ENCODE data around the gene TSTD1. TPM values are rescaled to one million over a fixed set of nuclear protein-coding genes. Genes with fewer than 3 reads are reported as not detected.

TSTD1 gene
- total RNA-seq, 3 donors from 2014 or later, result 48.9 to 105 (median 80.1) TPM

DNA sequence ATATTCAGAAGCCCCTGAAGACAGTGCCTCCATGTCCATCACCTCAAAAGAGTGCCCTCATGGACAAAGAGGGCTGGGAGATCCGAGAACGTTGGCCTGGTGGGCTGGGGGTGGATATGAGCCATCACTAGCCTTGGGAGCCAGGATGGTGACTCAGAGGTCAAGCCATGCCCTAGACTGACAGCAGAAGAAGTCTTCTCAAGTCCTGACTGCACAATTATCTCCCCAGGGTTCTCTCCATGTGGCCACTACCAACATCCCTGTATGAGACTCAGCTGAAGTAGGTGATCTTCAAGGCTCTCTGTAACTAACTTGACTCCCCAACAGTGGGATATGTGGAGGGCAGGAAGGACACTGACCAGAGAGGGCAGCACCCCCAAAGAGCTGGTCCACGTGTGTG, 14.1 kb upstream of the TSTD1 start:
- ATAC-seq (no peak), DNase-seq (no peak)
- TF ChIP-seq, protein P1, sequence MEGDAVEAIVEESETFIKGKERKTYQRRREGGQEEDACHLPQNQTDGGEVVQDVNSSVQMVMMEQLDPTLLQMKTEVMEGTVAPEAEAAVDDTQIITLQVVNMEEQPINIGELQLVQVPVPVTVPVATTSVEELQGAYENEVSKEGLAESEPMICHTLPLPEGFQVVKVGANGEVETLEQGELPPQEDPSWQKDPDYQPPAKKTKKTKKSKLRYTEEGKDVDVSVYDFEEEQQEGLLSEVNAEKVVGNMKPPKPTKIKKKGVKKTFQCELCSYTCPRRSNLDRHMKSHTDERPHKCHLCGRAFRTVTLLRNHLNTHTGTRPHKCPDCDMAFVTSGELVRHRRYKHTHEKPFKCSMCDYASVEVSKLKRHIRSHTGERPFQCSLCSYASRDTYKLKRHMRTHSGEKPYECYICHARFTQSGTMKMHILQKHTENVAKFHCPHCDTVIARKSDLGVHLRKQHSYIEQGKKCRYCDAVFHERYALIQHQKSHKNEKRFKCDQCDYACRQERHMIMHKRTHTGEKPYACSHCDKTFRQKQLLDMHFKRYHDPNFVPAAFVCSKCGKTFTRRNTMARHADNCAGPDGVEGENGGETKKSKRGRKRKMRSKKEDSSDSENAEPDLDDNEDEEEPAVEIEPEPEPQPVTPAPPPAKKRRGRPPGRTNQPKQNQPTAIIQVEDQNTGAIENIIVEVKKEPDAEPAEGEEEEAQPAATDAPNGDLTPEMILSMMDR (IDR thresholded peaks at IDR 0.05), result no peak
- no peaks in the 10 kb centered on the region for H3K36me3 ChIP-seq (ENCODE audit: low read depth)
- H3K4me1 ChIP-seq (ENCODE audit: low read depth), result no peaks in the 10 kb centered on the region
- H3K9me3 ChIP-seq, result peaks cover 3% of the 10 kb centered on the region
- intact Hi-C loops (cut with DNase I, micrococcal nuclease), result no loop called here
- no peak overlapping the region for H3K4me3 ChIP-seq

GRCh38 chr1:161051219-161051618, 12.5 kb upstream of the TSTD1 start:
- no peaks in the 10 kb centered on the region for H3K4me1 ChIP-seq (ENCODE audit: low read depth)
- TF ChIP-seq, protein P1 (IDR thresholded peaks at IDR 0.05), result no peak
- DNase-seq (no peak), ATAC-seq (no peak)
- intact Hi-C loops (cut with DNase I, micrococcal nuclease), result no loop called here
- H3K4me3 ChIP-seq, result no peak overlapping the region
- H3K9me3 ChIP-seq, result peaks cover 3% of the 10 kb centered on the region
- no peaks in the 10 kb centered on the region for H3K36me3 ChIP-seq (ENCODE audit: low read depth)

GRCh38 chr1:161048949-161049722, 10.4 kb upstream of the TSTD1 start:
- Histone ChIP-seq H3K36me3 (ENCODE audit: low read depth) (no peaks in the 10 kb centered on the region), H3K4me1 (ENCODE audit: low read depth) (peaks cover 2% of the 10 kb centered on the region), H3K4me3 (no peak overlapping the region), H3K9me3 (peaks cover 3% of the 10 kb centered on the region)
- intact Hi-C loops (cut with DNase I, micrococcal nuclease), result loop anchor here in 1 of 2 donors (5.0 kb wide), 1 partner anchor 48 kb away; the partner anchor contains the start of gene KLHDC9
- TF ChIP-seq, protein P1 (IDR thresholded peaks at IDR 0.05), result no peak
- no peak for DNase-seq
- ATAC-seq, result no peak

DNA sequence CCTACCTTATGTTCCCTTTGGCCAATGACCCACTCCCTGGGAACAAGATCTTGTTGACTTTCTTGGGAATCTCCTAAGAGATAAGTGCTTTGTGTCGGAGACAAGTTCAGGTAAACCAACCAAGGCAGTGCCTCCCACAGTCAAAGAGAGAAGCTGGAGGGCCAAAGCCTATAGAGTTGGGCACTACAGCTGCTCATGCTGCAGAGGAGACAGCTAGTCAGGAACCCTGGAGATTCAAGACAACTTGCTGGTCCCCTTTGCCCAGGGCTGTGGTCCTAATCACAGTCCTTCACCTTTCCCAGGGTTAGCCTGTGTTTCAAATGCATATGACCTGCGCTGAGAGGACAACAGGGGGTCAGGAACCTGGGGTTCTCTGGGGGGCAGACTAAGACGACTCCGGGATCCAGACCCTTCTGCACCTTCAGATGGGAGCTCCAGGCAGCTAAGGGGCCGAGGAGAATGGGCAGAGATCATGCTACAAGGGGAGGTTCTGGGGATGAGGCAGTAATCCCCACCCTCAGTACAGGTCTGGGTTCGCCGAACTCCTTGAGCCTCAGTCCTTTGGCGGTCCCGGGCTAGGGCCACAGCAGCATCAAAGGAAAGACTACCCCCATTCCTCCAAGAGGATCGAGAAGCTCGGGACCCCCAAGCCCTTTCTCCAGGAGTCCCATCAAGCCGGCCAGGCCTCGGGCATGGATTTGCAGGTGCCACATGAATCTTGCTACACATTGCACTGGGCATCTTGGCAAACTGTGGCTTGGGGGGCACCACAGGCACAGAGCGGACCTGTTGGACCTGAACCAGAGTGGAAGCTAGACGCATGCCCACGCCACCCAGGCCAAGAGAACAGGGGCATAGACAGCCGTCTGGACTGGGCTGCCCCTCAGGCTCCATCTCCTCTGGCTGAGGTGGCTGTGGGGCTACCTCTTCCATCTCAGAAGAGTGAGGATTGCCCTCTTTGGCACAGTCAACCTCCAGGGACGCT, 9.0 kb upstream of the TSTD1 start:
- peaks cover 3% of the 10 kb centered on the region for H3K9me3 ChIP-seq
- intact Hi-C loops (cut with DNase I, micrococcal nuclease), result loop anchor here in 1 of 2 donors (5.0 kb wide), 1 partner anchor 50 kb away; the partner anchor contains the start of gene KLHDC9
- no peak overlapping the region for H3K4me3 ChIP-seq
- TF ChIP-seq, protein P1 (IDR thresholded peaks at IDR 0.05), result no peak
- peaks cover 1% of the 10 kb centered on the region for H3K36me3 ChIP-seq (ENCODE audit: low read depth)
- H3K4me1 ChIP-seq (ENCODE audit: low read depth), result peaks cover 7% of the 10 kb centered on the region
- DNase-seq (no peak), ATAC-seq (no peak)

DNA sequence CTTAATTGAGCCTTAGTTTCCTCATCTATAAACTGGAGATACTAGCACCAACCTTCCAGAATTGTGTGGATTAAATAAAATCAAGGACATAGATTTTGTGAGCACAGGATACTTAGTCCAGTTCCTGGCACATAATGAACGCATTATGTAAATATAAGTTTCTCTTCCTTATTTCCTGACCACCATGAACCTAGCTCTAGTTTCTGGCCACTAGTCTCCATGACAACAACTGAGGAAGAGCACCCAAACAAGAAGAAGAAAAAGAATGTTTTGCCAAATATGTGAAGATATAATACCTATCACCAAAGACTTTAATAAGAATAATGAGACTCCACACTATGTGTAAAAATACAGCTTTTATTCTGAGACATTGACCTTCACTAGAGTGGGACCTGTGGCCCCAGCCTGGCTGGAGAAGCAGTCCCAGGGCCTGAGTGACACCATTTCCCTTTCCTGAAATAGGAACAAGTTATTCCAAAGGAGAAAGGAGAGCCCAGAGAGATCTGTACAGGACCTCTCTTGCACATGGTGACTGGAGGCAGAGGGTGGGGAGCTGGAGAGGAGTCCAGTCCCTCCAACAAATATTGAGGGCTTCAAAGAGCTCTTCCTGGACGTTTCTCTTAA, 8.0 kb upstream of the TSTD1 start:
- peaks cover 3% of the 10 kb centered on the region for H3K9me3 ChIP-seq
- TF ChIP-seq, protein P1 (IDR thresholded peaks at IDR 0.05), result no peak
- DNase-seq, result no peak

More for the DNA sequence above, 8.0 kb upstream of the TSTD1 start:
- Histone ChIP-seq H3K4me3 (no peak overlapping the region), H3K4me1 (ENCODE audit: low read depth) (peaks cover 7% of the 10 kb centered on the region), H3K36me3 (ENCODE audit: low read depth) (peaks cover 9% of the 10 kb centered on the region)
- intact Hi-C loops (cut with DNase I, micrococcal nuclease), result loop anchor here in 1 of 2 donors (5.0 kb wide), 1 partner anchor 51 kb away; the partner anchor contains the start of gene KLHDC9
- no peak for ATAC-seq
